Lower leg skin (tissue), 4 donors: ENCODE data around the gene RNPEP. TPM values are rescaled to one million over a fixed set of nuclear protein-coding genes. Genes with fewer than 3 reads are reported as not detected.

ENCODE experiments used
- DNase-seq, 2 donors: peaks; one replicate each; pipeline ENCODE4 v3.0.0-alpha.2; 2019; ENCODE audit warnings: low spot score in 2 of 2
- H3K4me3 ChIP-seq: fragments of 200-600 bp; sonication (generic); 2 replicates; pipeline ENCODE4 v1.5.1; 2017; ENCODE audit warnings: mild to moderate bottlenecking, low read depth; ENCODE audit not compliant: poor library complexity, severe bottlenecking
- POLR2A ChIP-seq, 2 donors: fragments of 450-650 bp; IDR thresholded peaks; one replicate each; pipeline ENCODE4 v1.6.1; 2016 to 2017; ENCODE audit warnings: antibody characterized with exemption in 2 of 2, mild to moderate bottlenecking in 1 of 2, moderate library complexity in 1 of 2
- WGBS, 2 donors: methylation state at CpG; one replicate each; pipeline ENCODE4 v1.1.5; 2018; 5-methylcytosine and 5-hydroxymethylcytosine counted together
- intact Hi-C: fragments of 100-400 bp; cut with DNase I; formaldehyde crosslinking; loops from one replicate; pipeline ENCODE4 v1.15.0; 2023; ENCODE audit warnings: low total_unique reads
- total RNA-seq, 4 donors: library from RNA; depleted of rRNA; stranded (reverse); fragments of >200 nt; gene quantifications; one replicate each; pipeline ENCODE4 v1.1.0, GENCODE V29; 2016
- TF ChIP-seq, protein P1 (sequence below), 3 donors: fragments of 450-650 bp; IDR thresholded peaks; one replicate each; pipeline ENCODE4 v1.5.1; 2016; ENCODE audit warnings: antibody characterized with exemption in 3 of 3, mild to moderate bottlenecking in 3 of 3, moderate library complexity in 2 of 3

Gene RNPEP
- total RNA-seq, 4 donors from 2014 or later, result 46.2 to 111 (median 85.3) TPM

GRCh38 chr1:202007805-202008489, 25.5 kb downstream of the RNPEP start:
- no peak overlapping the region for H3K4me3 ChIP-seq
- intact Hi-C loops, result no loop called here
- 31 to 59% methylated on average over 9 to 10 of the region's 11 CpGs for WGBS, 2 donors
- TF ChIP-seq POLR2A (IDR thresholded peaks at IDR 0.05), result no peak
- TF ChIP-seq, protein P1, sequence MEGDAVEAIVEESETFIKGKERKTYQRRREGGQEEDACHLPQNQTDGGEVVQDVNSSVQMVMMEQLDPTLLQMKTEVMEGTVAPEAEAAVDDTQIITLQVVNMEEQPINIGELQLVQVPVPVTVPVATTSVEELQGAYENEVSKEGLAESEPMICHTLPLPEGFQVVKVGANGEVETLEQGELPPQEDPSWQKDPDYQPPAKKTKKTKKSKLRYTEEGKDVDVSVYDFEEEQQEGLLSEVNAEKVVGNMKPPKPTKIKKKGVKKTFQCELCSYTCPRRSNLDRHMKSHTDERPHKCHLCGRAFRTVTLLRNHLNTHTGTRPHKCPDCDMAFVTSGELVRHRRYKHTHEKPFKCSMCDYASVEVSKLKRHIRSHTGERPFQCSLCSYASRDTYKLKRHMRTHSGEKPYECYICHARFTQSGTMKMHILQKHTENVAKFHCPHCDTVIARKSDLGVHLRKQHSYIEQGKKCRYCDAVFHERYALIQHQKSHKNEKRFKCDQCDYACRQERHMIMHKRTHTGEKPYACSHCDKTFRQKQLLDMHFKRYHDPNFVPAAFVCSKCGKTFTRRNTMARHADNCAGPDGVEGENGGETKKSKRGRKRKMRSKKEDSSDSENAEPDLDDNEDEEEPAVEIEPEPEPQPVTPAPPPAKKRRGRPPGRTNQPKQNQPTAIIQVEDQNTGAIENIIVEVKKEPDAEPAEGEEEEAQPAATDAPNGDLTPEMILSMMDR (IDR thresholded peaks at IDR 0.05), result no peak
- DNase-seq, result no peak

- intact Hi-C loops, result no loop called here
- 16 to 18% methylated on average over 11 of the region's 11 CpGs for WGBS, 2 donors
- TF ChIP-seq POLR2A (IDR thresholded peaks at IDR 0.05), result no peak
- TF ChIP-seq, protein P1 (IDR thresholded peaks at IDR 0.05), result peak in 1 of 3 donors; percentile 82
- no peak overlapping the region for H3K4me3 ChIP-seq
- DNase-seq, result peak in 1 of 2 donors; percentile 71
Measured at GRCh38 chr1:202009326-202010179, 27.1 kb downstream of the RNPEP start.

DNA sequence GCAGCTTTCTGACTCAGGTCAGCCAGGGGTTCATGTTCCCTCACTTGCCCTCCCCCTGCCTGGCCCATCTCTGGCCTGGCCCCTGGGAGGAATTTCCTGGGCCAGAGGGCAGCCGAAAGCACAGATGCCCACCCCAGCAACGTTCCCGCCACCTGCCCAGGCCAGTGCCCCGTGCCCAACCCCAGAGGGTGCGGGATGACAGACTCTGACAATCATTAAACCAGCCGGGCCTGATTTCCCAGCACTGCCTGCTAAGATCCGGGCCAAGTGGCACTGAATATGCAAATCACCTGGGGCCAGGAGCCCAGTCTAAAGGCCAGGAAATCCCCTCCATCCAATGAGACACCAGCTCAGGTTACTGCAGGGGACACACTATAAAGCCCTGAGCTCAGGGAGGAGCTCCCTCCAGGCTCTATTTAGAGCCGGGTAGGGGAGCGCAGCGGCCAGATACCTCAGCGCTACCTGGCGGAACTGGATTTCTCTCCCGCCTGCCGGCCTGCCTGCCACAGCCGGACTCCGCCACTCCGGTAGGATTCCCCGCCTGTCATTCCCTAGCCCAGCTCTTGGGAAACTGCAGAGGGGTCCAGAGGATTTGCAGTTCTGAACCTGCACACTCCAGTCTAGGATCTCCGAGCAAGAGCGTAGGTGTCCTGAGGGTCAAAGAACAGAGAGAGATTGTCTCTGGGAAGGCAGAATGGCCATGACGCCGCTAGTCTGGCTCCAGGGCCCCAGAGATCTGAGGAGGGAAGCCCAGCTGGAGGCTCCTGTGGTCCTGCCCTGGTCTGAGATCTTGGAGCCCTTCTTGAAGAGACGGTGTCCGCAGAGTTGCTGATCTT, 27.9 kb downstream of the RNPEP start, which contains the start of gene ELF3:
Gene ELF3, plus strand, starts transcription at position 408 of the 836 bp plus-strand sequence. CDS start 550 bp downstream, outside the sequence.
- no peak within 1 kb of the TSS for H3K4me3 ChIP-seq
- intact Hi-C loops, result no loop called here
- WGBS, 2 donors, result 64 to 67% methylated on average over 21 to 23 of the region's 24 CpGs
- peak in 1 of 2 donors; percentile 88 for DNase-seq
- TF ChIP-seq POLR2A (IDR thresholded peaks at IDR 0.05), result no peak
- TF ChIP-seq, protein P1 (IDR thresholded peaks at IDR 0.05), result no peak

DNA sequence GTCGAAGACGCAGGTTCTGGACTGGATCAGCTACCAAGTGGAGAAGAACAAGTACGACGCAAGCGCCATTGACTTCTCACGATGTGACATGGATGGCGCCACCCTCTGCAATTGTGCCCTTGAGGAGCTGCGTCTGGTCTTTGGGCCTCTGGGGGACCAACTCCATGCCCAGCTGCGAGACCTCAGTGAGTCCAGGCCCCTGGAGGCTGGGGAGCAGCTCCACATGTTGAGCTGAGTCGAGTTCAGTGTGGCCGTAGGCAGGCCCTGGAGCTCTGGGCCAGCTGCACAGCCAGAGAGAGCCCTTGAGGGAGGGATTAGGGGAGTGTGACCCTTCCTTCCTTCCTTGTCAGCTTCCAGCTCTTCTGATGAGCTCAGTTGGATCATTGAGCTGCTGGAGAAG, 29.5 kb downstream of the RNPEP start:
- DNase-seq, result no peak

More for the DNA sequence above, 29.5 kb downstream of the RNPEP start:
- no peak overlapping the region for H3K4me3 ChIP-seq
- no peak for TF ChIP-seq POLR2A (IDR thresholded peaks at IDR 0.05)
- TF ChIP-seq, protein P1 (IDR thresholded peaks at IDR 0.05), result no peak
- intact Hi-C loops, result no loop called here
- WGBS, 2 donors, result 82 to 92% methylated on average over 8 to 10 of the region's 11 CpGs
